H1 (cell line): Measurements from ENCODE around the gene KCNIP2. TPM values are rescaled to one million over a fixed set of nuclear protein-coding genes. Genes with fewer than 3 reads are reported as not detected.

Experiments used
- BCL11A ChIP-seq, 2 experiments: IDR thresholded peaks; one replicate each; pipeline ENCODE4 v1.6.1; 2011; ENCODE audit warnings: low read depth in 2 of 2, low read length in 2 of 2, mild to moderate bottlenecking in 2 of 2
- CBX8 ChIP-seq: fragments of 300-800, 300-1000 bp; sonication (generic); IDR thresholded peaks from 2 replicates; pipeline ENCODE4 v1.7.1; 2016; ENCODE audit warnings: low read depth, low read length, borderline replicate concordance
- CHD1 ChIP-seq: IDR thresholded peaks from 2 replicates; pipeline ENCODE4 v1.6.1; 2012; ENCODE audit warnings: low read depth, low read length, improper control_type of control experiment
- CREB1 ChIP-seq: IDR thresholded peaks from 2 replicates; pipeline ENCODE4 v1.6.1; 2012; ENCODE audit warnings: inconsistent platforms
- JUND ChIP-seq: IDR thresholded peaks from 2 replicates; pipeline ENCODE4 v1.6.1; 2011; ENCODE audit warnings: mild to moderate bottlenecking, improper control_type of control experiment, low read length
- KDM4A ChIP-seq: IDR thresholded peaks from one replicate; pipeline ENCODE4 v1.7.1; 2012; ENCODE audit warnings: low read depth, mild to moderate bottlenecking, moderate library complexity, low read length, inconsistent platforms; ENCODE audit not compliant: severe bottlenecking
- POLR2A ChIP-seq, 2 experiments: IDR thresholded peaks; 1 replicate in 1 of 2; 2 replicates in 1 of 2; pipeline ENCODE4 v1.6.1; 2011; ENCODE audit warnings: low read depth in 2 of 2, low read length in 2 of 2, mild to moderate bottlenecking in 2 of 2; ENCODE audit errors: control extremely low read depth in 1 of 2
- RBBP5 ChIP-seq: IDR thresholded peaks from 2 replicates; pipeline ENCODE4 v1.7.1; 2012; ENCODE audit warnings: low read depth, mild to moderate bottlenecking, inconsistent platforms, low read length, moderate library complexity, borderline replicate concordance
- TAF7 ChIP-seq: optimal IDR thresholded peaks from 2 replicates; pipeline ENCODE3; 2011; ENCODE audit warnings: low read depth, mild to moderate bottlenecking, inconsistent platforms, low read length, moderate library complexity, borderline replicate concordance
- TEAD4 ChIP-seq: IDR thresholded peaks from 2 replicates; pipeline ENCODE4 v1.6.1; 2012; ENCODE audit warnings: low read depth, low read length, inconsistent platforms, mixed read lengths
- polyA plus RNA-seq, 7 experiments: library from polyadenylated mRNA; depleted of rRNA in 3 of 7; stranded (reverse) in 5 of 7; unstranded in 2 of 7; fragments of >200 nt in 5 of 7; fragments of 200-250 nt in 2 of 7; gene quantifications; 1 replicate in 5 of 7; 2 replicates in 1 of 7; 4 replicates in 1 of 7; pipeline versions ENCODE4 v1.2.1 to v1.2.3, GENCODE V29; 2011 to 2013; ENCODE audit warnings: missing spikeins in 2 of 7, mixed read lengths in 2 of 7
- total RNA-seq: library from RNA; stranded (reverse); fragmentation: NEBNext Ultra II Directional; extraction: Animal tissue kit (Norgen Biotek cat#: 25700); gene quantifications from 2 replicates; pipeline ENCODE4 v1.2.1, GENCODE V29; 2021
- TF ChIP-seq, protein P1 (sequence below): fragments of 300-600 bp; sonication (generic); IDR thresholded peaks from 2 replicates; pipeline ENCODE4 v1.7.1; 2012; ENCODE audit warnings: low read length, moderate library complexity, mild to moderate bottlenecking, inconsistent platforms; ENCODE audit not compliant: insufficient replicate concordance

Gene KCNIP2
- total and polyA plus RNA-seq, 2 of the 8 experiments (the other 6 are each of a cell fraction or from before 2014, with no cell fraction given), result 2.7 to 6.0 TPM

DNA sequence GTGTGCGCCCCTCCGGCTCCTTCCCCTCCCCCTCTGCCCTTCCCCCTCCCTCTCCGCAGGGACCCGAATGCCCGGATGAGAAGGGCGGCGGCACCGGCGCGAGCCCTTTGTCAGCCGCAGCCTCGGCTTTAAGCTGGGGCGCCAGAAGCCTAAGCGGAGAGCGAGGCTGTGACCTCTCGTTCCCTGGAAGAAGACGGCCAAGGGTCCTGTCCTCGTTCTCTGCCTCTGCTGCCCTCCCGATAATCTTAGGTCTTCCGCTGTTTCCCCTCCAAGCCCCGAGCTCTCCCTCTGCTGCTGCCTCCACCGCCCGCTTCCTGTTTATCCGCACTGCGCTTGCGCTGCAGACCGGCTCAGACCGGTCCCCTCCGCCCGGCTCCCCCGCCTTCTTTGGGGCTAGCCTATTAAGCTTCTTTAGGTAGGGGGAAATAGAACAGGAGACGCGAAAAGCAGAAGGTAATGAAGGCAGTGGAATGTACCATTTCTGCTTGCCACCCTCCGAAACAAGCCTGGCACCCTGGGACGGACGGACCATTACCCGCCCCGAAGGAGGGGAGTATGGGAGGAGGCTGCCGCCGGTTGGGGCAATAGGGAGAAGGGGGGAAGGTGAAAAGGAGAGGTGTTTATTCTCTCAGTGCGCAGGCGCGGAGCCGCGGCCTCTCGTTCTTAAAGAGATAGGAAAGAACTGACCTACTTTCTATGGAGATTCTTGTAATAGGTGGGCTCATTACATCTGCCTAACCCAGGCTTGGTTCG, 25.3 kb downstream of the KCNIP2 start, which contains the start of gene OGA (continued):
- TF ChIP-seq, protein P1, sequence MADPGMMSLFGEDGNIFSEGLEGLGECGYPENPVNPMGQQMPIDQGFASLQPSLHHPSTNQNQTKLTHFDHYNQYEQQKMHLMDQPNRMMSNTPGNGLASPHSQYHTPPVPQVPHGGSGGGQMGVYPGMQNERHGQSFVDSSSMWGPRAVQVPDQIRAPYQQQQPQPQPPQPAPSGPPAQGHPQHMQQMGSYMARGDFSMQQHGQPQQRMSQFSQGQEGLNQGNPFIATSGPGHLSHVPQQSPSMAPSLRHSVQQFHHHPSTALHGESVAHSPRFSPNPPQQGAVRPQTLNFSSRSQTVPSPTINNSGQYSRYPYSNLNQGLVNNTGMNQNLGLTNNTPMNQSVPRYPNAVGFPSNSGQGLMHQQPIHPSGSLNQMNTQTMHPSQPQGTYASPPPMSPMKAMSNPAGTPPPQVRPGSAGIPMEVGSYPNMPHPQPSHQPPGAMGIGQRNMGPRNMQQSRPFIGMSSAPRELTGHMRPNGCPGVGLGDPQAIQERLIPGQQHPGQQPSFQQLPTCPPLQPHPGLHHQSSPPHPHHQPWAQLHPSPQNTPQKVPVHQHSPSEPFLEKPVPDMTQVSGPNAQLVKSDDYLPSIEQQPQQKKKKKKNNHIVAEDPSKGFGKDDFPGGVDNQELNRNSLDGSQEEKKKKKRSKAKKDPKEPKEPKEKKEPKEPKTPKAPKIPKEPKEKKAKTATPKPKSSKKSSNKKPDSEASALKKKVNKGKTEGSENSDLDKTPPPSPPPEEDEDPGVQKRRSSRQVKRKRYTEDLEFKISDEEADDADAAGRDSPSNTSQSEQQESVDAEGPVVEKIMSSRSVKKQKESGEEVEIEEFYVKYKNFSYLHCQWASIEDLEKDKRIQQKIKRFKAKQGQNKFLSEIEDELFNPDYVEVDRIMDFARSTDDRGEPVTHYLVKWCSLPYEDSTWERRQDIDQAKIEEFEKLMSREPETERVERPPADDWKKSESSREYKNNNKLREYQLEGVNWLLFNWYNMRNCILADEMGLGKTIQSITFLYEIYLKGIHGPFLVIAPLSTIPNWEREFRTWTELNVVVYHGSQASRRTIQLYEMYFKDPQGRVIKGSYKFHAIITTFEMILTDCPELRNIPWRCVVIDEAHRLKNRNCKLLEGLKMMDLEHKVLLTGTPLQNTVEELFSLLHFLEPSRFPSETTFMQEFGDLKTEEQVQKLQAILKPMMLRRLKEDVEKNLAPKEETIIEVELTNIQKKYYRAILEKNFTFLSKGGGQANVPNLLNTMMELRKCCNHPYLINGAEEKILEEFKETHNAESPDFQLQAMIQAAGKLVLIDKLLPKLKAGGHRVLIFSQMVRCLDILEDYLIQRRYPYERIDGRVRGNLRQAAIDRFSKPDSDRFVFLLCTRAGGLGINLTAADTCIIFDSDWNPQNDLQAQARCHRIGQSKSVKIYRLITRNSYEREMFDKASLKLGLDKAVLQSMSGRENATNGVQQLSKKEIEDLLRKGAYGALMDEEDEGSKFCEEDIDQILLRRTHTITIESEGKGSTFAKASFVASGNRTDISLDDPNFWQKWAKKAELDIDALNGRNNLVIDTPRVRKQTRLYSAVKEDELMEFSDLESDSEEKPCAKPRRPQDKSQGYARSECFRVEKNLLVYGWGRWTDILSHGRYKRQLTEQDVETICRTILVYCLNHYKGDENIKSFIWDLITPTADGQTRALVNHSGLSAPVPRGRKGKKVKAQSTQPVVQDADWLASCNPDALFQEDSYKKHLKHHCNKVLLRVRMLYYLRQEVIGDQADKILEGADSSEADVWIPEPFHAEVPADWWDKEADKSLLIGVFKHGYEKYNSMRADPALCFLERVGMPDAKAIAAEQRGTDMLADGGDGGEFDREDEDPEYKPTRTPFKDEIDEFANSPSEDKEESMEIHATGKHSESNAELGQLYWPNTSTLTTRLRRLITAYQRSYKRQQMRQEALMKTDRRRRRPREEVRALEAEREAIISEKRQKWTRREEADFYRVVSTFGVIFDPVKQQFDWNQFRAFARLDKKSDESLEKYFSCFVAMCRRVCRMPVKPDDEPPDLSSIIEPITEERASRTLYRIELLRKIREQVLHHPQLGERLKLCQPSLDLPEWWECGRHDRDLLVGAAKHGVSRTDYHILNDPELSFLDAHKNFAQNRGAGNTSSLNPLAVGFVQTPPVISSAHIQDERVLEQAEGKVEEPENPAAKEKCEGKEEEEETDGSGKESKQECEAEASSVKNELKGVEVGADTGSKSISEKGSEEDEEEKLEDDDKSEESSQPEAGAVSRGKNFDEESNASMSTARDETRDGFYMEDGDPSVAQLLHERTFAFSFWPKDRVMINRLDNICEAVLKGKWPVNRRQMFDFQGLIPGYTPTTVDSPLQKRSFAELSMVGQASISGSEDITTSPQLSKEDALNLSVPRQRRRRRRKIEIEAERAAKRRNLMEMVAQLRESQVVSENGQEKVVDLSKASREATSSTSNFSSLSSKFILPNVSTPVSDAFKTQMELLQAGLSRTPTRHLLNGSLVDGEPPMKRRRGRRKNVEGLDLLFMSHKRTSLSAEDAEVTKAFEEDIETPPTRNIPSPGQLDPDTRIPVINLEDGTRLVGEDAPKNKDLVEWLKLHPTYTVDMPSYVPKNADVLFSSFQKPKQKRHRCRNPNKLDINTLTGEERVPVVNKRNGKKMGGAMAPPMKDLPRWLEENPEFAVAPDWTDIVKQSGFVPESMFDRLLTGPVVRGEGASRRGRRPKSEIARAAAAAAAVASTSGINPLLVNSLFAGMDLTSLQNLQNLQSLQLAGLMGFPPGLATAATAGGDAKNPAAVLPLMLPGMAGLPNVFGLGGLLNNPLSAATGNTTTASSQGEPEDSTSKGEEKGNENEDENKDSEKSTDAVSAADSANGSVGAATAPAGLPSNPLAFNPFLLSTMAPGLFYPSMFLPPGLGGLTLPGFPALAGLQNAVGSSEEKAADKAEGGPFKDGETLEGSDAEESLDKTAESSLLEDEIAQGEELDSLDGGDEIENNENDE, result no peak
- TF ChIP-seq BCL11A (IDR thresholded peaks at IDR 0.05; ENCODE audit: low read depth in 2 of 2, low read length in 2 of 2) (no peak), RBBP5 (no peak), KDM4A (peak; percentile 14), CREB1 (peak; percentile 74), CHD1 (peak; percentile 98), POLR2A (IDR thresholded peaks at IDR 0.05; ENCODE audit: control extremely low read depth in 1 of 2, low read depth in 2 of 2, low read length in 2 of 2) (peak; percentile 83 to 88), CBX8 (no peak), TAF7 (peak; percentile 100), TEAD4 (peak; percentile 20; the same call in 1 of the 2 replicates), JUND (peak; percentile 97)
